Left kidney (tissue), 2 donors: ENCODE results near the gene DNAJB12. TPM values are rescaled to one million over a fixed set of nuclear protein-coding genes. Genes with fewer than 3 reads are reported as not detected.
"Not testable (repeated sequence)": the region's sequence is repeated elsewhere in the genome, so short reads cannot be mapped to it uniquely, and the experiment has no call there.

Source experiments
- DNase-seq: peaks from one replicate; pipeline ENCODE4 v3.0.0-alpha.2; 2013
- polyA plus RNA-seq: library from polyadenylated mRNA; unstranded; fragments of 120-200 nt; gene quantifications from one replicate; pipeline ENCODE4 v1.2.1, GENCODE V29; 2013; ENCODE audit not compliant: insufficient read length

DNAJB12 gene
- polyA plus RNA-seq, 1 donor = 34.9 TPM

DNA sequence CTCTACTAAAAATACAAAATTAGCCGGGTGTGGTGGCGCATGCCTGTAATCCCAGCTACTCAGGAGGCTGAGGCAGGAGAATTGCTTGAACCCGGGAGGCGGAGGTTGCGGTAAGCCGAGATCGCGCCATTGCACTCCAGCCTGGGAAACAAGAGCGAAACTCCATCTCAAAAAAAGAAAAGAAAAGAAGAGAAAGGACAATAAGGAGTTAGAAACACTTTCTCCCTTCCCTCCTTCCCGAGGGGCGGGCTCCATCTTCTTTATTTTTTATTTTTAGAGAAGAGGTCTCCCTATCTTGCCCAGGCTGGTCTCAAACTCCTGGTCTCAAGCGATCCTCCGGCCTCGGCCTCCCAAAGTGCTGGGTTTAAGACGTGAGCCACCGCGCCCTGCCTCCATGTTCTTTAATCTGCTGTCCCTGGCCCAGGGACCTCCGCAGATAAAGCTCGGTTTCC lies 57.9 kb downstream of the DNAJB12 start:
- DNase-seq = not testable (repeated sequence)

DNA sequence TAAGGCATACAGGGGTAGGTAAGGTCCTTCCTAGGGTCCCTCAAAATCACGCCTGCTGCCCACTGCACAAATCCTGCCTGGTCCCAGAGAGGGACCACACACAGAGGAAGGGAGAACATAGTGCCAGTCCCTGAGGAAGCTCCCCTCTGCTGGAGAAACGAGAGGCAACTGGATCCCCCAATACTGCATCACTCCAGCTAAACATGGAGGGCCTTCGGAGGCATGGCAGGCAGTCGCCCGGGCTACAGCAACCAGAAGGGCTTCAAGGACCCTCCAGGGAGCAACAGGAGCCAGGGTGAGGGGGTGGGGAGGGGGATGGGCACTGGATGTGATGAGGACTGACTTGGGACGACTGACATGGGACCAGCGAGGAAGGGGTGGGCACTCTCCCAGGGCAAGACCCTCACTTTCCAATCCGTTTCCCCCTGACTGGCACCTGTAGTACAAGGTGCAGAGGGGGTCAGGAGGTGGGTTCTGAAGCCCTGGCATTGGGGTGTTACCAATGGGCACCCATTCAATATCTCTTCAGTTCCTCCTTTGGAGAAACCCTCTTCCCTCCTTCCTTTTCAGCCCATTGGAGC lies 59.3 kb downstream of the DNAJB12 start:
- no peak for DNase-seq

DNA sequence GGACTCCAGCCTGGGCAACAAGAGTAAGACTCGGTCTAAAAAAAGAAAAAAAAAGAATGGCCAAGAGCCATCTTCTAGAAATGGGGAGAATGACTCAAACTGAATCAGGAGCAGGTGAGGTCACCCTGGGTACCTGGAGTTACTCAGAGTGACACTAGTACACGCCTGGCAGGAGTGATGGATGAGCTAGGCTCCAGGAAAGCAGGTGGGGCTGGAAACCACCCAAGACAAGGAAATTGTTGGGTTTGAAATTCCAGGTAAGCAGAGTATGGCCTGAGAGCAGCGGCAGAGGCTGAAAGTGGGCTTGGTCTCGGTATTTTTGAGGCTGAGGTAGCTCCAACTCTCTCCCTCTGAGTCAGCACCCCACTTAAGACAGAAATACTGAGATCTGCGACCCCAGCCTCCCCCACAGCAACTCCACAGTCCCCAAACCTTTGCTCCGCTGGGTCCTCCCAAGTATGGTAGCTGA lies 62.5 kb downstream of the DNAJB12 start:
- no peak for DNase-seq

DNA sequence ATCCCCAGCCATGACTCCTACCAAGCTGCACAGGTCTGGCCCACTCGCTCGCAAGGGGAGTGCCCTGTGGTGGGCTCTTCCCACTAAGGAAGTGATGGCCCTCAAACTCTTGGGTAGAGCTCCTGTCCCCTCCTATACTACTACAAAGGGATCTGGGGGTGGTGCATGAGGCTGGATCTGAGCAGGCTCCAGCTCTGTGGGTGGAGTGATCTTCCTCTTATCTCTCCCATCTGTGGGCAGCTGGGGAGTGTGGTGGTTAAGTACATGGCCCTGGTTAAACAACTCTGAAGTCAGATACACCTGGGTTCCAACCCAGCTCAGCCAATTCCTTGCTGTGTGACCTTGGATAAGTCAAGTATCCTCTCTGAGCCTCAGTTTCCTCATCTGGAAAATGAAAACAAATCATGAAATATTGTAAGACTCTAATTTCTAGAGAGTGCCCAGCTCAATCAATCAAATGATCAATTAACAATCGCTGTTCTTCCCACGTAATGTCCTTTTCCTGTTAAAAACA lies 63.6 kb downstream of the DNAJB12 start:
- DNase-seq = no peak

DNA sequence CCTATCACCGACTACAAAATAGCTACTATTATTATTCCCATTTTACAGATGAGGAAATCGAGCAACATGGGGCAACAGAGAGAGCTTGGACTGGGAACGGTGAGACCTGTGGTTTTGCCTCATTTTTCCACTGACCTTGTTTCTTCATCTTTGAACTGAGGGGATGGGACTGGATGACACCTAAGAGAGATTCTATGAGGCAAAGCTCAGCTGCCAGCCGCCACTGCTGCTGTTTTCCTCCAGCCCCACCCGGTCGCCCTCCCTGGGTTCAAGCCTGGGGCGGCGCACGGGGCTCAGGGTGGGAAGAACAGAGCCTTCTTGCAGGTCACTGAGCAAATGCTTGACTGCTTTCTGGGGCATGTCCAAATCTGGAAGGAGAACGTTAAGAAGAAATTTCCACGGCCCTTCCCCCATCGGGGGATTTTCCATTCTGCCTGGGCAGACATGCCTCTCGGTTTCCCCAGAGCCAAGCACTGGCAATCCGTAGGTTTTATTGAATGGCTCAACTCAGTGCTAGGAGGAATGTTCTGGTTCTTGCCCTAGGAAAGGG lies 68.7 kb downstream of the DNAJB12 start:
- no peak for DNase-seq

DNA sequence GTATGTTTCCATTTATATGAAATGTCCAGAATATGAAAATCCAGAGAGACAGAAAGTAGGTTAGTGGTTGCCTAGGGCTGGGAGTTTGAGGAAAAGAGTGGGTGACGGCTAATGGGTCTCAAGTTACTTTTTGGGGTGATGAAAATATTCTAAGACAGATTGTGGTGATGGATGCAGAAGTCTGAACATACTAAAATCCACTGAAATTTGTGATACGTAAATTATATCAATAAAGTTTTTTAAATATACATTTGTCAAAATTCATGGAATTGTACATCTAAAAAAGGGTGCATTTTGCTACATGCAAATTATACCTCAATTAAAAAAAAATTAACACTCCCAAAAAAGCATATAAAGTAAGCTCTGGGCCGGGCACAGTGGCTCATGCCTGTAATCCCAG lies 71.6 kb downstream of the DNAJB12 start:
- no peak for DNase-seq

Other genes starting within 250 kb of the DNAJB12 start
- gene ANAPC16, start 138.9 kb downstream of the DNAJB12 start, polyA plus RNA-seq = 201 TPM
- gene ASCC1, start 138.6 kb downstream of the DNAJB12 start, polyA plus RNA-seq = 45.2 TPM
- gene DDIT4, start 81.0 kb downstream of the DNAJB12 start, polyA plus RNA-seq = 37.7 TPM